GM23248 (cell line): Measurements from ENCODE around the gene NRSN2.

Experiments
- EZH2 ChIP-seq: fragments of 200-600 bp; sonication (generic); IDR thresholded peaks from 2 replicates; pipeline ENCODE4 v1.6.1; 2018; ENCODE audit warnings: antibody characterized with exemption, mild to moderate bottlenecking; ENCODE audit not compliant: insufficient read depth, poor library complexity, severe bottlenecking
- EZH2phosphoT487 ChIP-seq: fragments of 200-600 bp; sonication (generic); IDR thresholded peaks from 2 replicates; pipeline ENCODE4 v1.6.1; 2018; ENCODE audit warnings: antibody characterized with exemption, moderate library complexity, mild to moderate bottlenecking, low read depth; ENCODE audit not compliant: insufficient read depth

DNA sequence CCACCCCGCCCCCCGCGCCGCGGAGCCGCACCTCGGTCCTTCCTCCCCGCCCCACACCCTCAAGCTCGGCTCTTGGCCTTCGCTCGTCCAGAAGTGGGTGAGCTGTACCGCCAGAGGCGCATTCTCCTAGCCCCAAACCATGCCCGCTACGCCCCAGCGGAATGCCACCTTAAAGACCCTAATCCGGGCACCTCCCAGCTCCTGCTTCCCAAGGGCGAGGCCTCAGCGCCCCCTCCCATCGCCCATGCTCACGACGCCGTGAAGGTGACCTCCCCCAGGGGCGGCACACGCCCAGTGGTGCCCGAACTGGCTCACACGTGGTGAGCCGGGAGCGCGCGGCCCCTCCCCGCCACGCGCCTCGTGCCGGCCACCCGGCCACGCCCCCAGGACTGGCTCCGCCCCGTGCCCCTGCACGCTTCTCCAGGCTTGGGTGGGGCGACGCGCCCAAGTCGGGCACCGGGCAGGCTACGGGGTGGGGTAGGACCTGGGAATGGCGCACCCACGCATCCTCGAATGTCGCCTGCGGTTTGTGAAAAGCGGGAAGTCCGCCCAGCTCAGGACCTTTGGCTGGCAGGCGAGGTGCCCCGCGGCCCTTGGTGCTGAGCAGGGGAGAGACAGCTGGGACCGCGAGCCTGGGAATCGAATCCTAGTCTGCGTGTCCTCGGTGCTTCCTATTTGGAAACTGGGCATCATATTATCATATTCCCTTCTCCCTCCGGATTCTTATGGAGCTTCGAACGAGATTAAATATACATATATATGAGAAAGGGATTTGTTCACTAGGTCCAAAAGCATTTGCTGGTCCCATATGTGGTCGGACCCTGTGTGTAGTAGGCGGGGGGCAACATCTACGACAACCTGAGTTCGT lies 22.5 kb upstream of the NRSN2 start:
- no peak for TF ChIP-seq EZH2phosphoT487
- TF ChIP-seq EZH2, result no peak
